ENCODE measurements around the gene FOXO3.
A peak's percentile ranks its signal among the peaks of the same experiment; 100 is the strongest.

Gene FOXO3

GRCh38 chr6:108630050-108630714, 69.5 kb downstream of the FOXO3 start:
- DNase-seq (ENCODE audit: low read depth, low spot score): no peak
- Histone ChIP-seq H3K9ac (ENCODE audit: insufficient read length) (no peak overlapping the region), H3K4me3 (no peak overlapping the region), H3K9me3 (ENCODE audit: low read depth, low read length) (no peaks in the 10 kb centered on the region), H3K36me3 (ENCODE audit: insufficient read depth, low read length) (no peaks in the 10 kb centered on the region), H3K27ac (peak overlapping the region; percentile 22; the same call in 1 of the 2 replicates)
- no peak for TF ChIP-seq FOXP2 (optimal IDR thresholded peaks at IDR 0.05; ENCODE audit: control extremely low read depth, extremely low read length, insufficient read depth)
- no peak for TF ChIP-seq EZH2 (IDR thresholded peaks at IDR 0.05)
- no peak for TF ChIP-seq POLR2AphosphoS5 (IDR thresholded peaks at IDR 0.05; ENCODE audit: borderline replicate concordance, low read depth, low read length)

DNA sequence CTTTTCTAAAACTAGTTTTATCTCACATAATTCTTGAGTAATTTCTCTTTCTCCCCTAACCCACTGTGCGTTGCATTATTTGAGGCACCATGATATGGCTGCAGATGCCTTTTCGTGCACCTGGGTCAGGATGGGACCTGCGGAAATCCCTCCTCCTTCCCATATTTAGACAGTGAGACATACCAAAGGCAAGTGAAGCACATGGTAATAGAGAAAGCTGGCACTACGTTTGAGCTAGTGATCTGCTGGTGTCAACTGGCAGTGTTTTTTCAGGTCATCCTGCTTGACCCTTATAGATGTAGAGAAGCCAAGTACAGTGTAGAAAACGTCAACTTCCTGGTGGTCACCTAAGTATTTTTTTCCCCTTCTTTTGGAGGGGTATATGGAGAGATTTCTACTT, 71.7 kb downstream of the FOXO3 start:
- H3K4me3 ChIP-seq: no peak overlapping the region
- TF ChIP-seq FOXP2 (optimal IDR thresholded peaks at IDR 0.05; ENCODE audit: control extremely low read depth, extremely low read length, insufficient read depth): no peak
- no peak for TF ChIP-seq POLR2AphosphoS5 (IDR thresholded peaks at IDR 0.05; ENCODE audit: borderline replicate concordance, low read depth, low read length)
- TF ChIP-seq EZH2 (IDR thresholded peaks at IDR 0.05): no peak
- no peak overlapping the region for H3K27ac ChIP-seq
- no peak overlapping the region for H3K9ac ChIP-seq (ENCODE audit: insufficient read length)
- no peaks in the 10 kb centered on the region for H3K36me3 ChIP-seq (ENCODE audit: insufficient read depth, low read length)
- no peaks in the 10 kb centered on the region for H3K9me3 ChIP-seq (ENCODE audit: low read depth, low read length)
- DNase-seq (ENCODE audit: low read depth, low spot score): no peak

DNA sequence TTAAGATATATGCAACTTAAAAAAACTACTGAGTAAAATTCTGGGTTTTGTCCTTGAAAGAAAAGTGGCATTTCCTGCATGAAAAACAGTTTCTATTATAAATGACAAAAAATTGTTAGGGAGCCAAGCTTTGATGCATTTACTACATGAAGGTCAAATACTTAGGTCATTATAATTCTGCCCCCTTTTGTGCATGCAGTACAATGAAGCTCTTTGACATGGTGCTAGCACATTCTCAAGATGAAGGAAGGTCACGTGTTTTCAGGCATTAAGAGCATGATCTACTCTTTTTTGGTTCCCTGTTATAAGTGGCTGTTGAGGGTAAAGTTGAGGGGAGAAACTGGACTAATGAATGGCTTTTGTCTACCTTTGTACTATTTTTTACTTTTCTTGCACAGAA, 72.7 kb downstream of the FOXO3 start:
- no peak overlapping the region for H3K9ac ChIP-seq (ENCODE audit: insufficient read length)
- H3K4me3 ChIP-seq: no peak overlapping the region
- no peak for DNase-seq (ENCODE audit: low read depth, low spot score)
- H3K9me3 ChIP-seq (ENCODE audit: low read depth, low read length): no peaks in the 10 kb centered on the region
- no peak for TF ChIP-seq FOXP2 (optimal IDR thresholded peaks at IDR 0.05; ENCODE audit: control extremely low read depth, extremely low read length, insufficient read depth)
- no peak for TF ChIP-seq EZH2 (IDR thresholded peaks at IDR 0.05)
- TF ChIP-seq POLR2AphosphoS5 (IDR thresholded peaks at IDR 0.05; ENCODE audit: borderline replicate concordance, low read depth, low read length): no peak
- H3K27ac ChIP-seq: no peak overlapping the region
- no peaks in the 10 kb centered on the region for H3K36me3 ChIP-seq (ENCODE audit: insufficient read depth, low read length)

GRCh38 chr6:108635505-108636226, 74.9 kb downstream of the FOXO3 start:
- no peak overlapping the region for H3K27ac ChIP-seq
- TF ChIP-seq POLR2AphosphoS5 (IDR thresholded peaks at IDR 0.05; ENCODE audit: borderline replicate concordance, low read depth, low read length) (no peak), FOXP2 (optimal IDR thresholded peaks at IDR 0.05; ENCODE audit: control extremely low read depth, extremely low read length, insufficient read depth) (no peak), EZH2 (IDR thresholded peaks at IDR 0.05) (no peak)
- H3K9ac ChIP-seq (ENCODE audit: insufficient read length): no peak overlapping the region
- no peak overlapping the region for H3K4me3 ChIP-seq
- no peaks in the 10 kb centered on the region for H3K9me3 ChIP-seq (ENCODE audit: low read depth, low read length)
- no peak for DNase-seq (ENCODE audit: low read depth, low spot score)
- H3K36me3 ChIP-seq (ENCODE audit: insufficient read depth, low read length): no peaks in the 10 kb centered on the region

GRCh38 chr6:108637963-108638362, 77.2 kb downstream of the FOXO3 start:
- no peak for DNase-seq (ENCODE audit: low read depth, low spot score)
- Histone ChIP-seq H3K9me3 (ENCODE audit: low read depth, low read length) (no peaks in the 10 kb centered on the region), H3K9ac (ENCODE audit: insufficient read length) (no peak overlapping the region), H3K27ac (no peak overlapping the region), H3K4me3 (no peak overlapping the region), H3K36me3 (ENCODE audit: insufficient read depth, low read length) (no peaks in the 10 kb centered on the region)
- no peak for TF ChIP-seq POLR2AphosphoS5 (IDR thresholded peaks at IDR 0.05; ENCODE audit: borderline replicate concordance, low read depth, low read length)
- TF ChIP-seq EZH2 (IDR thresholded peaks at IDR 0.05): no peak
- no peak for TF ChIP-seq FOXP2 (optimal IDR thresholded peaks at IDR 0.05; ENCODE audit: control extremely low read depth, extremely low read length, insufficient read depth)

DNA sequence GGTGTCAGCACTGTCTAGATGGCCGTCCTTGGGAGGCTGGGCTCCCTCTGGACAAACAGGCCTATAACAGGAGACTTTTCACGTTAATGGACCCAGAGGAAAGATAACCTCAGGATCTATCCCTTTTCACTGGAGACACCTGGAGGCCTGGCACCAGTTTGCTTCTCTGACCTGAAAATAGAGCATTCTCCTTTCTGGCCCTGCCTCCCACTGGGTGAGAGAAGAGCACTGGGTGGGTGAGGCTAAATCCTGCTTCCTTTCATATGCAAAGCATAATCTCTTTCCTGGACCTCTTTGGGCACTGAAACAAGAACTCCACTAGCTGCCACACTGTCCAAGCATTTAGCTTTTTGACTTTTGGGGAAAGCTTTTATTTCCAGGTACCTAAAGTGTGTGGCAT, 78.3 kb downstream of the FOXO3 start:
- DNase-seq (ENCODE audit: low read depth, low spot score): no peak
- TF ChIP-seq FOXP2 (optimal IDR thresholded peaks at IDR 0.05; ENCODE audit: control extremely low read depth, extremely low read length, insufficient read depth) (no peak), EZH2 (IDR thresholded peaks at IDR 0.05) (no peak), POLR2AphosphoS5 (IDR thresholded peaks at IDR 0.05; ENCODE audit: borderline replicate concordance, low read depth, low read length) (no peak)
- Histone ChIP-seq H3K9me3 (ENCODE audit: low read depth, low read length) (no peaks in the 10 kb centered on the region), H3K27ac (no peak overlapping the region), H3K36me3 (ENCODE audit: insufficient read depth, low read length) (no peaks in the 10 kb centered on the region), H3K4me3 (no peak overlapping the region), H3K9ac (ENCODE audit: insufficient read length) (no peak overlapping the region)

DNA sequence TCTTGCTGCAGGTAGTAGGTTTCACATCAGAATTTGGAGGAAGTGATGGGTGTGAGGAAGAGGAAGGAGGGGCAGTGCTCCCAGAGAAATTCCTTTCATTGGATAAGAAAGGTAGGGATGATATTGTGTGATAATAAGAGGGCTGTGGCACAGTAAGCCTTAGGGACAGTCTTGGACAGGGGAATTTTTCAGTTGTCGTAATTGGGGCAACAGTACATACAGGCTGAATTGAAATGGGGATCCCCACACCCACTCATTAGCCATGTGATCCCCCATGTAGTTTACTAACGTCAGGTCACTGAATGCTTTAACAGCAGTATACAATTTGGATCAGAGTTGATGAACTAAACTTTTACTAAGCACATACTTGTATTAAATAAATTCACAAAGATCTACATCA, 79.4 kb downstream of the FOXO3 start:
- H3K9me3 ChIP-seq (ENCODE audit: low read depth, low read length): no peaks in the 10 kb centered on the region
- TF ChIP-seq POLR2AphosphoS5 (IDR thresholded peaks at IDR 0.05; ENCODE audit: borderline replicate concordance, low read depth, low read length): no peak
- no peak for TF ChIP-seq FOXP2 (optimal IDR thresholded peaks at IDR 0.05; ENCODE audit: control extremely low read depth, extremely low read length, insufficient read depth)
- TF ChIP-seq EZH2 (IDR thresholded peaks at IDR 0.05): no peak
- no peak overlapping the region for H3K9ac ChIP-seq (ENCODE audit: insufficient read length)
- no peak for DNase-seq (ENCODE audit: low read depth, low spot score)
- no peaks in the 10 kb centered on the region for H3K36me3 ChIP-seq (ENCODE audit: insufficient read depth, low read length)
- no peak overlapping the region for H3K27ac ChIP-seq
- no peak overlapping the region for H3K4me3 ChIP-seq

DNA sequence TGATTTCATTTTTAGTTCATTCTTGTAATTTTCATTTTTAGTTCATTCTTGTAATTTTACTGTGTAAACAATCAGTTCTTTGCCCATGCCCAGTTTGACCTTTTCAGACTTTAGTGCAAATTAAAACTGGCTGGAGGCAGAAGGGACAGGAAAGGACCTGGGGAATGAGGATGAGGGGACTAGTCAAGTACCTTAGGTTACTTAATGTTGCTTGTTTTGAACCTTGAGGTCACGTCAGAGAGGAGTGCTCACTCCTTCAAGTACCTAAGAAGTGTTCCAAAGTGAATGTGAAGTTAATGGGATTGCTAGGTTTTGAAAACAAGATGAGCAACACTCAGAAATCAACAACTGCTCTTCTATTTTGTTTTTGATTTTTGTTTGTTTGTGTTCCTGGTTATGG, 82.5 kb downstream of the FOXO3 start:
- Histone ChIP-seq H3K4me3 (no peak overlapping the region), H3K36me3 (ENCODE audit: insufficient read depth, low read length) (no peaks in the 10 kb centered on the region), H3K27ac (no peak overlapping the region), H3K9ac (ENCODE audit: insufficient read length) (no peak overlapping the region), H3K9me3 (ENCODE audit: low read depth, low read length) (no peaks in the 10 kb centered on the region)
- DNase-seq (ENCODE audit: low read depth, low spot score): no peak
- TF ChIP-seq FOXP2 (optimal IDR thresholded peaks at IDR 0.05; ENCODE audit: control extremely low read depth, extremely low read length, insufficient read depth): no peak
